Amygdala (tissue), 56 donors: ENCODE data around the gene GLIS1.

Source experiments
- DNase-seq, 56 donors: peaks; one replicate each; lab custom pipeline; 2025; lab: John Stamatoyannopoulos, UW

GLIS1 gene

DNA sequence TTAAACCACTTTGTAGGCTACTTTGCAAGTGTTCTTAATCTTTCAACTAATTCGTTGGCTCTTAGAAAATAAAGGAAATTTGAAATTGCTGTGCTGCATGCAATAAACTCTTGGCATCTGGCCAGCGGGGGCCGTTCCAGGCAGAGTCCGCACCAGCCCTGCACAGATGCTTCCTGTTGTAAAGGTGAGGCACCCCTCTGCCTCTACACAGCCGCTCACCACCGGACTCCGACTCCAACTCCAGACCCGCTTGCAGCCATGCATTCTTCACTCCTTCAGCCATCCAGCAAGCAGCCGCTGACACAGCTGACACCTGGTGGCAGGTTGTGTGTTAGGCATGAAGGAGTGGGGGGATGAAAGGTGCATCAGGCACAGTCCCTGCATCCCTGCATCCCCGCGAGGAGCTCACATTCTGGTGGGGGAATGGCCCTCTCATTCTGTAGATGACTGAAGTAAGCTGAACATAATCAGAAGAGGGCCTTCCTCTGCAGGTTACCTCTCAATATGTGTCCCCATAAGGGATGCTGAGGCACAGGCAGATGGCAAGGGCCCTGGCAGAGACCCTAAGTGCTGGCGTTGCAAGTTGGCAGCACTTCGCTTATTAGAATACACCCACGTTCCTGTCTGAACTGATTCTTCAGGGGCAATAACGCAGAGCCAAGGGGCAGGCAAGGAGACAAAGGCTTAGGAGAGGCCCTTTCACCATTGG lies 56.8 kb downstream of the GLIS1 start:
- peak in 9 of 56 donors; percentile 4 to 13 (median 8) for DNase-seq

DNA sequence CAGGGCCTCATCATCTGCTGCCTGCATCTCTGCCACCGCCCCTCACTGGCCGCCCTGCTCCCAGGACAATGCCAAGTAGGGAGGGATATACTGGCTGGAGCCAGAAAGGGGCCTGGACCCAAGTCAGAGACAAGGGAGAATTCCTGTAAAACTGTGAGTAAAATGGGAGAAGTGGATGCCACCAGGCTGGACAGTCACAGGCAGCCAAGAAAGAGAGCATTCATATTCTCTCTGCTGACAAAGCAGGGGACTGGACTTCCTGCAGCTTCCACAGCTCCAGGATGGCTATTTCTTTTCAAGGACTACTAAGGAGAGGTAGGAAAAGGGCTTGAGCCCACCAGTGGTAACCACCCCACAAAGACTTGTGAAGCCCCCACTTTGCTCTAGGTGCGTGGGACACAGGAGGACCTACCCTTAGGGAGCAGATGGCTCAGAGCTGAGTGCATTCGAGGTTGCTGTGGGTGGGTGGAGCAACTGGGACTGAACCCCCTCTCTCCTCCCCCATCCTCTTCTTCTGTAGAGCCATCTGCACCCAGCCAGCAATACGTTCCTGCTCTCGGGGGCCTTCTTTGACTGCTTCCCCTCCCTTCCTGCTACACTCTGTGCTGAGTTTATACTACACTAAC lies 57.5 kb downstream of the GLIS1 start:
- DNase-seq = peak in 1 of 56 donors; percentile 25

DNA sequence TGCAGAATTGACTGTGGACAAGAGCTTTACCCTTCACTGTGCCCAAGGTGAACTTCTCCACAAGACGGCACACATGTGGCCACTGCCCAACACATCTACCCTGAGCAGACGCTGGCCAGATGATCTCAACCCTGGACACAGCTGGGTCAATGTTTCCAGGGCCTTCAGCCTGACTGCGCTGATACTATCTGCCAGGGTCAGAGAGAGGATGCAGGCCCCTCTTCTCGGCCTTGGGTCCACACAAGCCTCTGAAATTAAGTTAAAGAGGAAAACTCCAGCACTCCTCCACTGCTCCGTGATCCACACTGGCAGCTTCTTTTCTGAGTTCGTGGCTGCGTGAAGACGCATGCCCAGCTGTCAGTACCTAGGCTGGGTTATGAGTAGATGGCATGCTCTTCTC lies 58.1 kb downstream of the GLIS1 start:
- DNase-seq = no peak

DNA sequence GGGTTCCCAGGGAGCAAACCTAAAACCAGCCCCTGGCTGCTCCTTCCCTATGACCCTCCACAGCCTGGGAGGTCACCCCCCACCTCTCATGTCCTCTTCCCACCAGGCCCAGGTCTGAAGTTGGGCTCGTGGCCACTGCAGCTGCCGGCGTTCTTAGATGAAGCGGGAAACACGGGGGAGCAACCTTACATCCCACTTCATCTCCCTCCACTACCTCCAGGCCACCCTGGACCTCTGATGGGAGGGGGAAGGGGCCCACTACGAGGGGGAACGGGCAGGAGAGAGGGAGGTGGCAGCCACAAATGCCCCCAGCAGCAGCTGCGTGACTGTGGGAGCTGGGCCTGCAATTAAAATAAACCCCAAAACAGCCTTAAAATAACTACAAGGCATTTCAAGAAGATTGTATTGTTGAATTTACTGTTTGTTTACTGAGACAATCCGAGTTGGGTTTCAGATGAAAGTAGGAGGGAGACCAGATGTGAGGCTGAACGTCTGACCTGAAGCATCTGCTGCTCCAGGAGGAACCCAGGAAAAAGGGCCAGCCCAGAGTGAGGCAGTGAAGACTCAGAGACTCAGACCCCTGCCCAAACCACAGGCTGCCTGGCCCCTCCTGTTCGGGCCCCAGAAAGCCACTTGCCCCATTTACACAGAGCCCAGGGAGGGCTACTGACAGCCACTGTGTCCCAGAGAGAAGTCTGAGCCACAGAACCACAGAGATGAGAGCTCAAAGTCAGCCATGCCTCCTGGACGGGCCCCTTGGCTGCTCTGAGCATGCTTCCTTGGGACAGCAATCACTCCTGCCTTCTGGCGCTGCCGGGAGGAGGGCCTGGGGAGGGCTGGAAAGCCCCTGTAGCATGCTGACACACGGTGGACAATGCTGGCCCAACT lies 59.8 kb downstream of the GLIS1 start:
- no peak for DNase-seq

DNA sequence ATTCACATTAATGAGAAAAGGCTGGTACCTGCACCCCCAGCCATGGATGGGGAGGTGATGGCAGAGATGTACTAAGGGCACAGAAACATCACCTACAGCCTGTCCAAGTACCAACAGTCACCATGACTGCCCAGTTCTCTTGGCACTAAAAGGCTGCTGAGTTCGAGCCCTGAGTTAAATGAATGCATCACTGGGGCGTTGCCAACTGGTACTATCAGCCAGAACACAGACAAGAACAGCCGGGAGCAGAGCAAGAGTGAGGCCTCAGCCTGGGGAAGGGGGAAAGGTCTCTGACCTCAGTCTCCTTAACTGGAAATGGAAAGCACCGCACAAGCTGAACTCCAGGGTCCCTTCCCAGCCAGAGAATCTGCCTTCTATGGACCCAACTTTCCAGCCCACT lies 60.5 kb downstream of the GLIS1 start:
- peak in 2 of 56 donors; percentile 4 to 8 for DNase-seq

DNA sequence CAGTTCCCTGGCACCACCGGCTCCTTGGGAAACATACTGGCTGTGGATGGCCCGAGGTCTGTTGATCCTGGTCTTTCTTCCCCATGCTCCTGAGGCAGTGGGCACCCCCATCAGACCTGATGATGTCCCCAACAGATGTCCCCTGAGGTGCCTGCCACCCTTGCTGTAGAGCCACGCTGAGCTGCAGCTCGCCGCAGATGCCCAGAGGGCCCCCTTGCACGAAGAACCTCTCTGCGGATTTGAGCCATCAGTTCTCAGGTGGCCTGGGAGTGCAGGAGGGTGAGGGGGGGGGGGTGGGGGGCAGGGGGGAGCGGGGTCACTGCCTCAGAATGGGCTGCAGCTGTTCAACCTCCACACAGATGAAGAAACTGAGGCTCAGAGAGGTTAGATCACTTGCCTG lies 60.9 kb downstream of the GLIS1 start:
- DNase-seq = no peak

DNA sequence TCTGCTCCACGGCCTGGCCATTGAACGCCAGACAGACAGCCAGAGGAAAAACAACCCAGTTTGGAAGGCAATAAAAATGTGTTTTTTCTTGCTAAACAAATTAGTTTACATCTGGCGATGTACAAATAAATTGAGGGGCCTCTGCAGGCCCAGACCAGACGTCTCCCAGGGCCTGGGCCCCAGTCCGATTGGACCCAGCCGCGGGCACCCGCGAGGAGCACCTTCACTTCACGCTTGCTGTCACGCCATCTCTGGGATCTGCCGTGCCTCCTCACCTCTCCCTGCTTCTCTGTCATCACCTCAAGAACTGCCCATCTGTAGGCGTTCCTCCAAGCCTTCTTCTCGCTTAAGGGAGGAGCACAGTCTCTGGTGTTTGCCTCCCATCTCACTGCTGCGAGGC lies 61.5 kb downstream of the GLIS1 start:
- DNase-seq = no peak

DNA sequence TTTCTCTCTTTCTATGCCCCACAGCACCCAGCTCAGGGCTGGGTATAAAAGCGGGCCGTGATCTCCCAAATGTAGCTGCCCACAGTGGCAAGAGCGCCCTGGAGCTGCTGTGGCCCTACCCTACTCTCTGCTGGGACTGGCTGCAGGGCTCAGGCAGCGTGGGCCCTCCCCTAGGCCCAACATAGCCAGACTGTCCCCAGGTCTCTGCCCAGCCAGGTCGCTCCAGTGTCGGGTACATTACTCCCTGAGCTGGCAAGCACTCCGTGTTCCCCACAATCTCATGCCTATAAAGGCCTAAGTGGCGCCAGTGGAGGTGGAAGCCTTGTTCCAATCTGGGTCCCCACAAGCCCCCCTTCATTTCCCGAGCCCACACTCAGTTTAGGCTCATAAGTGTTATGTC lies 66.2 kb downstream of the GLIS1 start:
- DNase-seq = no peak

DNA sequence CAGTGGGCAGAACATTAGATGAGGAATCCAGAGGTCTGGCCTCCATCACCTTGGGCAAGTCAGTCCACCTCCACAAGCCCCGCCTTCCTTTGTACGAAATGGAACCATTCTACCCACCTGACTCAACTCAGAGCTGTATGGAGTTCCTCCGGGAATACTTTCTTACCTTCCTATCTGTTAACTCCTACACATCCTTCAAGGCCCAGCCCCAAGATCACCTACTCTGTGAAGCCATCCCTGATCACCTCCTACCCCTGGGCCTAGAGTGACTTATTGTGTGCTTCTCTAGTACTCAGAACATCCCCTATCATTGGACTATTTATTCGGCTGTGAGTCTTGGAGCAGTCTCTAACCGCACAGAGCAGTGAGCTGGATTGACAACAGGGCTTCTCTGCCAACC lies 66.7 kb downstream of the GLIS1 start:
- no peak for DNase-seq

DNA sequence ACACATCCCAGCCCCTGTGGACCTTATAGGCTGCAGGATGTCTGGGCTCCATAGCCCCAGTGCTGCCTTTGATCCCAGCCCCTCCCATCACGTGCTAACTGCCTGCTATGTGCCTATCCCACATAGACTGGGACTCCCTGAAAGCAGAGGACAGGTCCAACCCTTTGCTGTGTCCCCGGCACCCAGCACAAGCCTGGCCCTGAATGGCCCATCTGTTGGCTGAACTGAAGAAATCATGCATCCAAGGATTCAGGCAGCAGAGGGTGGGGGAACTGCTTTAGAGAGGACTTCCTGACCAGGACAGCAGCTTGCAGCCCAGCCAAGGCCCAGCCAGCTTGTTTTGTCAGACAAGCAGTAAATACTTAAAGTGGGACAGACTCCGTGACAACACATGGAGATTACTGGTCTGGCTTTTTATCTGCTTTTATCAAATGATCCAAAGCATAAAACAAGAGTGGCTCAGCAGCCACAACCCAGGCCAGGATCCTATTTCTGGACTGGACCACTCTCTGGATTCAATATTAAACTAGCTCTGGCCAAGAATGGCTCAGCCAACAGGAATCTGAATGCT lies 69.3 kb downstream of the GLIS1 start:
- no peak for DNase-seq

DNA sequence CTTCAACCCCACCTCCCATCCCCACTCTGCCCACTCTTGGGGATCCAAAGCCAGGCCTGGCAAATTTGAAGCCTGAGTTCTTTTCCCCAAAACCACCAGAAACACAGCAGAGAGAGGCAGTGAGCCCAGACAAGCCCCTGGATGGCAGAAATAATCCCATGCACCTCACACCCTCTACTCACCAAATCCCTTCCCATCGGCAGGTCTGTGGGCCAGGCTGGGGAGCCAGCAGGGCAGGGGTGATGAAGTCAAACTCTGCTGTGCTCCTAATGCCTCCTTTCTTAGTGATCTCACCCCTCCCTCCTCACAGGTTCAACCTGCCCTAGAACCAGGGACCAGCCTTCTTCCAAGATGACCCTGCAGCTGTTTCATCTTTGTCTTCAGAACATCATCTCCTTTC lies 72.4 kb downstream of the GLIS1 start:
- DNase-seq = no peak

DNA sequence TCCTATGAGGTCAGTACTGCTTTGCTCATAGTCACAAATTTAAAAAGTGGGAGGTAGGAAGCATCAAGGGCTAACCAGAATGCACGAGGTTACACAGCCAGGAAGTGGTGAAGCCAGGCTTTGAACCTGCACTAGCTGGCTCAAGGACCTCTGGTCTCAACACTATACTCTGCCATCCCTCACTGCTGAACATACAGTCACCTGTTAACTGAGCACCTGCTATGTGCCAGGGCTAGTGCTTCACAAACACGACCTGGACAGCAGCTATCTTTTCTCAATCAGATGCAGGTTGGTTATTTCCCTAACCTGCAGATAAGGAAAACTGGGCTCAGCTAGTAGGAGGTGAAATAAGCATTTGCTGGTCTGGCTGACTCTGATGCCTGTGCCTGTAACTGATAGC lies 73.0 kb downstream of the GLIS1 start:
- no peak for DNase-seq

DNA sequence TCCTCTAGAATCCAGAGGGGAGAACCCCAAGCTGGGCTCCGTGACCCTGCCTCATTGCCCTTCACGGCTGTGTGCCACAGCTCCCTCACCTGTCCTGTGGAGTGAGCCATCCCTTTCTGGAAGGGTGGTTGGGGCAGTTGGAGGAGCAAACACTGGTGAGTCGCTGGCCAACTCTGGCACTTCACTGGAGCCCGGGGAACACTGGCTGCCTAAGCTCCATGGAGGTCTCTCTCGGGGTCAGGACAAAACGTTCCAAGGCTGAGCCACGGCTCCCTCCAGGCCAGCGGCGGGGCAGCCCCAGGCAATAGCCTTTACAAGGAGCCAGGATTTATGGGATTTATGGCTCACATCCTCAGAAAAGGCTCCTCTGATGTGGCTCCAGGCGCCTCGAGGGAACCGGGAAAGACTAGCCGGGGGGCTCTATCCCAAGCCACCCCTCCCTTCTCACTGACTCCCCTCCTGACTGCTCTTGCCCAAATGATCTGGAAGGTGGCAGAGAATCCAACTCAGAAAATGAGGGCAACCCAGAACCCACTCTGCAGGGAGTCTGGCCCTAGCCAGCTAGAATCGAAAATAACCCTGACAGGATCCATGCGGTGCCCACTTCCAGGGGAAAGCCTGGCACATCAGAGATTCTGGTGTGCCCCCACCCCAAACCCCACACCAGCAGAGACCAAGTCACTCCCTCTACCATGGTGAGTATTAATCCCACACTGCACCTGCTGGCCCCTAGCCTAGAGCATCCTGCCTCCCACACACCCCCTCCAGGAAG lies 75.2 kb downstream of the GLIS1 start:
- peak in 9 of 56 donors; percentile 5 to 32 (median 12) for DNase-seq

DNA sequence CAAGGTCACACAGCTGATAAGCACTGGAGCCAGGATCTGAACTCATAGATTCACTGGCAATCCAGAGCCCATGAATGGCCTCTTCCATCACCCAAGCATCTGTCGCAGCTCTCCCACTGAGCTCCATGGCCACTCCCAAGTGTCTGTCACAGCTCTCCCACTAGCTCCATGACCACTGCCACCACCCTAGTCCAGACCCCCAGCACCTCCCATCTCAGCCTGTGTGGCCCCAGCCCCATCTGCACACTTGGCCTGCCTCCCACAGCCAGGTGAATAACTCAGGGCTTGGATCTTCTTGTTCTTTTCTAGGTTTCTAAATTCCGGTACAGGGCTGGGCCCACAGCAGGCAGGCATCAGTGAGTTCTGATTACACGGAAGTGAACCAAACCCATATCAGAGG lies 76.0 kb downstream of the GLIS1 start:
- no peak for DNase-seq

DNA sequence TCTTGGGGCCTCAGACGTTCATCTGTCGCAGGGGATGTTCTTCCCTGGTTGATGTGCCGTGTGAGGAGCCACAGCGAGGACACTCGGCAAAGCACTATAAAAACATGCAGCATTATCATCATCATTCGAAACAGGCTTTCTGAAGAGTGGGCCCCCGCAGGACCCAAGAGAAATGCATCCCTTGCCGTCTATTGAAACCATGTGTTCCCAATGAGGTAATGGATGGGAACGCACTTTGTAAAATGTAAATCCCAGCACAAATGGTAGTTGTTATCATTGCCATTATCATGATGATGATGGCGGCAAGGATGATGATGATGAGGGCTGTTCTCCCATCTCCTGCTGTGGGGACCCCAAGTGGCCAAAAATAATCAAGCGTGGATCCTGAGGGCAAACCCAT lies 76.8 kb downstream of the GLIS1 start:
- DNase-seq = no peak

DNA sequence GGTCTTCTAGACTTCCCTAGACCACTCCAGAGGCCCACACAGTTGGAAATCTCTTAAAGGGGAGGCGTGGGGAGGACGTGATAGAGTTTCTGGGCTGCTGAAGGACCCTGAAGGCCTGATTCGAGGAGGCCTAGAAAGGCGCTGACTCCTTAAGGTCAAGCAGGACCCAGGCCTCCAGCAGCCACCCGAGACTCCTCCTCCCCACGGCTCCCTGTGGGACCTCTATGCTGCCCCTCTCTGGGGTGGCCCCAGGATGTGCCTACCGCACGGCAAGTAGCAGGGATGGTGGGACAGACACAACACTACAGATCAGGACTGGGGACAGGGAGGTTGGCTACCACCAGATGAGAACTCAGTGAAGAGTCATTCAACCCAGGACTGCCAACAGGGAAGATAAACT lies 77.5 kb downstream of the GLIS1 start:
- no peak for DNase-seq

DNA sequence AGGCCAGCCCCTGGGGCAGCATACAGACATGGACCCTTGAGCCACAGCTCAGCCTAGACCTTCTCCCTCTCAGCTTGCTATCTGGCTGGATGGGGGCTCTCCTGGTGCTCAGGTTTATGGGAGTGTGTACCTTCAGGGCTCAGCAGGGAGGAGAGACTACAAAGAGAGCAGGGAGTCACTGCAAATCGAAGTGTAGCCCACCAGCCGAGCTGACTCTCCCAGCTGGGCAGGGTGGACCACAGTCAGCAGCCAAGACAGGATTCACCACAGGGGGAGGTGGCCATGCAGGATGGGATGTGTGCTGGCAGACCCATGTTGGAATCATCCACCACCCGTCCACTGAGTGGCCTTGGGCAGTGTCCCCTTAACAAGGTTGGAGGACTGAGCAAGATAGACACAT lies 78.3 kb downstream of the GLIS1 start:
- no peak for DNase-seq

DNA sequence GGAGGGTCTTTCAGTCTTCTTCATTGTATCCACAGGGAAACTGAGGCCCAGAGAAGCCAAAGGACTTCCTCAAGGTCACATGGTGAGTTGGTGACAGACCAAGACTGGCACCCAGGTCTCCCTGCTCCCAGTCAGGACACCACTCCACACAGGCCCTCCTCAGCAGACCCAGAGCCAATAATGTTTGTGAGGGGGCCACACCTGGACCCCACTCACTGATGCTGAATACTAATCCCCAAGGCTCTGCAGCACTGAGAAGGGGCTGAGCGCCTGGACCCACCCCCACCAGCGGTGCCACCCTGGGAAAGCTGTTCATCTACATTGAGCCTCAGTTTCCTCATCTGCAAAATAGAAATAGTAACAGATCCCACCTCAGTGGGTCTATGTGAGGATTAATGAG lies 79.5 kb downstream of the GLIS1 start:
- no peak for DNase-seq

DNA sequence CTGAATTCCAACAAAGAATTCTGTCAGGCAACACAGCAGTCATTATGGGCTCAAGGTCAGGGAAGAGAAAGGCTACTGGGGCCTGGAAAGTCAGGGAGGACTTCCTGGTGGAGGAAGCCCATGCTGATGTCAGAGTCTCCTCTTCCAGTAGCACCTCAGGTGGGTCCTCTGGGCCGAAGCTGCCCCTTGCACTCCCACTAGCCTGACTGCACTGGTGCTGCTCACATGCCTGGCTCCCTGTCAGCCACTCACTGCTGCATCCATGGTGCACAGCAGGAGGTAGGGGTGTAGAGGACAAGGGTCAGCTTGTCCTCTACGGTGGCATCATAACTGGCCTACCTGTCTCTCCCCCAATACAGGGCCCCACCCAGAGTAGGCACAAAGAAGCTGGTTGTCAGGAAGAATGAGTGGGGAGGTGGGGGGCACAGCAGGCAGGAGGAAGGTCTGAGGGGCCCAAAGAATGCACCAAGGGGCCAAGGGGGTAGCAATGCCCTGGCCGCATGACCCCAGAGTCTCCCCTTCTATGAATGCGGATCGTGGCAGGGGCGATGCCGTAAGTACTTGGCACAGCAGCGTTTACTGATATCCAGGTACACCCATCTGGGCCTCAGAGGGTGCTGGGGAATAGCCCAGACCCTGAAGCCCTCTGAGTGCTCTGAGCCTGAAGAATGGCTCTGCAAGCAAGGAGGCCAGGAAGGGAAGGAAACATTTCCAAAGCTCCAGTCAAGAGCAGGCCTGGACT lies 80.3 kb downstream of the GLIS1 start:
- DNase-seq = no peak
